Lower leg skin (tissue), 4 donors: Measurements from ENCODE around the gene OTUD1. TPM values are rescaled to one million over a fixed set of nuclear protein-coding genes. Genes with fewer than 3 reads are reported as not detected.

Experiments used
- DNase-seq, 2 donors: peaks; one replicate each; pipeline ENCODE4 v3.0.0-alpha.2; 2019; ENCODE audit warnings: low spot score in 2 of 2
- H3K4me3 ChIP-seq: fragments of 200-600 bp; sonication (generic); 2 replicates; pipeline ENCODE4 v1.5.1; 2017; ENCODE audit warnings: mild to moderate bottlenecking, low read depth; ENCODE audit not compliant: poor library complexity, severe bottlenecking
- CTCF ChIP-seq, 3 donors: fragments of 450-650 bp; IDR thresholded peaks; one replicate each; pipeline ENCODE4 v1.5.1; 2016; ENCODE audit warnings: antibody characterized with exemption in 3 of 3, mild to moderate bottlenecking in 3 of 3, moderate library complexity in 2 of 3
- POLR2A ChIP-seq, 2 donors: fragments of 450-650 bp; IDR thresholded peaks; one replicate each; pipeline ENCODE4 v1.6.1; 2016 to 2017; ENCODE audit warnings: antibody characterized with exemption in 2 of 2, mild to moderate bottlenecking in 1 of 2, moderate library complexity in 1 of 2
- WGBS, 2 donors: methylation state at CpG; one replicate each; pipeline ENCODE4 v1.1.5; 2018; 5-methylcytosine and 5-hydroxymethylcytosine counted together
- intact Hi-C: fragments of 100-400 bp; cut with DNase I; formaldehyde crosslinking; loops from one replicate; pipeline ENCODE4 v1.15.0; 2023; ENCODE audit warnings: low total_unique reads
- total RNA-seq, 4 donors: library from RNA; depleted of rRNA; stranded (reverse); fragments of >200 nt; gene quantifications; one replicate each; pipeline ENCODE4 v1.1.0, GENCODE V29; 2016

The OTUD1 gene
- total RNA-seq, 4 donors from 2014 or later: 29.4 to 48.5 (median 34.8) TPM

- intact Hi-C loops: no loop called here
- 75 to 76% methylated on average over 3 of the region's 3 CpGs for WGBS, 2 donors
Measured at GRCh38 chr10:23432639-23433038, 6.2 kb upstream of the OTUD1 start.

GRCh38 chr10:23433701-23434100 lies 5.2 kb upstream of the OTUD1 start:
- intact Hi-C loops: no loop called here
- DNase-seq: no peak
- H3K4me3 ChIP-seq: no peak overlapping the region
- no peak for TF ChIP-seq CTCF (IDR thresholded peaks at IDR 0.05)
- no peak for TF ChIP-seq POLR2A (IDR thresholded peaks at IDR 0.05)
- 81 to 89% methylated on average over 2 of the region's 2 CpGs for WGBS, 2 donors

More at GRCh38 chr10:23432639-23433038, 6.2 kb upstream of the OTUD1 start:
- TF ChIP-seq POLR2A (IDR thresholded peaks at IDR 0.05) (no peak), CTCF (IDR thresholded peaks at IDR 0.05) (no peak)
- DNase-seq: no peak
- no peak overlapping the region for H3K4me3 ChIP-seq

GRCh38 chr10:23435378-23435777 lies 3.5 kb upstream of the OTUD1 start:
- TF ChIP-seq POLR2A (IDR thresholded peaks at IDR 0.05): no peak
- no peak for TF ChIP-seq CTCF (IDR thresholded peaks at IDR 0.05)
- 91 to 94% methylated on average over 1 of the region's 1 CpG for WGBS, 2 donors
- H3K4me3 ChIP-seq: no peak overlapping the region
- DNase-seq: no peak
- intact Hi-C loops: no loop called here

GRCh38 chr10:23436983-23437382 lies 1.9 kb upstream of the OTUD1 start:
- H3K4me3 ChIP-seq: no peak overlapping the region
- WGBS, 2 donors: 60 to 75% methylated on average over 4 of the region's 4 CpGs
- intact Hi-C loops: no loop called here
- TF ChIP-seq CTCF (IDR thresholded peaks at IDR 0.05): no peak
- TF ChIP-seq POLR2A (IDR thresholded peaks at IDR 0.05): no peak
- no peak for DNase-seq

- no peak overlapping the region for H3K4me3 ChIP-seq
- DNase-seq: no peak
- TF ChIP-seq POLR2A (IDR thresholded peaks at IDR 0.05): no peak
- no peak for TF ChIP-seq CTCF (IDR thresholded peaks at IDR 0.05)
- WGBS, 2 donors: 94 to 96% methylated on average over 20 of the region's 20 CpGs
- intact Hi-C loops: no loop called here
Measured at GRCh38 chr10:23437963-23438546, 820 bp upstream of the OTUD1 start.

GRCh38 chr10:23439452-23439960 lies 631 bp downstream of the OTUD1 start:
- intact Hi-C loops: no loop called here
- peak in 1 of 2 donors; percentile 89 for DNase-seq
- peak overlapping the region; percentile 78 for H3K4me3 ChIP-seq
- TF ChIP-seq CTCF (IDR thresholded peaks at IDR 0.05) (no peak), POLR2A (IDR thresholded peaks at IDR 0.05) (no peak)
- WGBS, 2 donors: 2% methylated on average over 9 of the region's 80 CpGs; no CpG with 5 or more reads in 1 of the 2 donors
